D721Med (cell line): Measurements from ENCODE around the gene CERKL.

Experiments
- DNase-seq: peaks from one replicate; pipeline ENCODE4 v3.0.0; 2011; ENCODE audit warnings: low spot score; ENCODE audit not compliant: insufficient read length
- FAIRE-seq: peaks from 2 replicates; lab custom pipeline; 2011; peaks lifted over from hg19 to GRCh38; lab: Jason Lieb, UNC
- TF ChIP-seq, protein P1 (sequence below): IDR thresholded peaks from 2 replicates; pipeline ENCODE4 v1.5.1; 2012; ENCODE audit warnings: mild to moderate bottlenecking, control low read depth; ENCODE audit not compliant: insufficient read depth; ENCODE audit errors: missing control alignments

CERKL gene

DNA sequence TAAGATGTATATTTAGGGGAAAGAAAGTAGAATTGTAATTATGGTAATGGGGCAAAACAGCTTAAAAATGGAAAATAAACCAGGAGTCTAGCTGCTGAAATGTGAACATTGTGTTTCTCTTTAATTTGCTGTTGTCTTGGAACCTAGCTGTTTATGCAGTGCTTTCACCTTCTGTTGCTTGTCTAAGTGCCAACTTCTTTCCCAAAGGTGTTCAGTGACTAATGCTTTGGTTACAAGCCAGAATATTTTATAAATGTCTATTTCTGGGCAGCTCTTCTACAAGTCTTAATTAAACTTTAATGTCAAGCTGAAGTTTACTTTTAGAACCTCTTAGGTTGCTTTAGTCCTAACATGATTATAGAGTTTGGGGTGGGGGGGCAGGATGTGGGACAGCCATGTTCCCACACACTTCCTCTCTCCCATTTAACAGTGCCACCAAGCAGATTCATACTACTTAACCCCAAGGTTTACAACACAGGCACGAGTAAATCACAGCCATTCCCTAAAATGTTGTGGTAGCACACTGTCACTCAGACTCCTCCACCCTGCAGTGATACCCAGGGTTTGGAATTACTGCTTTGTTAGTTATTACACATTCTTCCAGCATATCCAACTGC is 139.1 kb downstream of the CERKL start:
- DNase-seq (no peak), FAIRE-seq (no peak)
- TF ChIP-seq, protein P1, sequence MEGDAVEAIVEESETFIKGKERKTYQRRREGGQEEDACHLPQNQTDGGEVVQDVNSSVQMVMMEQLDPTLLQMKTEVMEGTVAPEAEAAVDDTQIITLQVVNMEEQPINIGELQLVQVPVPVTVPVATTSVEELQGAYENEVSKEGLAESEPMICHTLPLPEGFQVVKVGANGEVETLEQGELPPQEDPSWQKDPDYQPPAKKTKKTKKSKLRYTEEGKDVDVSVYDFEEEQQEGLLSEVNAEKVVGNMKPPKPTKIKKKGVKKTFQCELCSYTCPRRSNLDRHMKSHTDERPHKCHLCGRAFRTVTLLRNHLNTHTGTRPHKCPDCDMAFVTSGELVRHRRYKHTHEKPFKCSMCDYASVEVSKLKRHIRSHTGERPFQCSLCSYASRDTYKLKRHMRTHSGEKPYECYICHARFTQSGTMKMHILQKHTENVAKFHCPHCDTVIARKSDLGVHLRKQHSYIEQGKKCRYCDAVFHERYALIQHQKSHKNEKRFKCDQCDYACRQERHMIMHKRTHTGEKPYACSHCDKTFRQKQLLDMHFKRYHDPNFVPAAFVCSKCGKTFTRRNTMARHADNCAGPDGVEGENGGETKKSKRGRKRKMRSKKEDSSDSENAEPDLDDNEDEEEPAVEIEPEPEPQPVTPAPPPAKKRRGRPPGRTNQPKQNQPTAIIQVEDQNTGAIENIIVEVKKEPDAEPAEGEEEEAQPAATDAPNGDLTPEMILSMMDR, result no peak

DNA sequence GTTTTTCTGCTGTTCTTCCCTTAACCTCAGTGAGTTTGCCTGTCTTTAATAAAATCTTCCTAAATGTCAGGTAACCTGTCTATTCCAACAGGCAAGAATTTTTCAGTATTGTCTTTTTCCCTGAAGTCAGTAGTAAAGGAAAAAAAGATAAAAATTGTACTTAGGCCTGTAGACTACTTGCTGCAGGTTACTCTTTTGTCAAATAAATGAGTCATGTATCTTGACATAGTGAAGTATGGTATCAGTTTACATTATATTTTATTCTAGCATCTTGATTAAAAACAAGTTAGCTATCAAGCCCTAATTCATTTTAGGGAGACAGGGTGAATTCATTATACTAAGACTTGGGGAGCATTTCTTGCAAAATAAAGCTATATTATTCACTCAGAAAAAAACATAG is 139.9 kb downstream of the CERKL start:
- FAIRE-seq, result no peak

DNA sequence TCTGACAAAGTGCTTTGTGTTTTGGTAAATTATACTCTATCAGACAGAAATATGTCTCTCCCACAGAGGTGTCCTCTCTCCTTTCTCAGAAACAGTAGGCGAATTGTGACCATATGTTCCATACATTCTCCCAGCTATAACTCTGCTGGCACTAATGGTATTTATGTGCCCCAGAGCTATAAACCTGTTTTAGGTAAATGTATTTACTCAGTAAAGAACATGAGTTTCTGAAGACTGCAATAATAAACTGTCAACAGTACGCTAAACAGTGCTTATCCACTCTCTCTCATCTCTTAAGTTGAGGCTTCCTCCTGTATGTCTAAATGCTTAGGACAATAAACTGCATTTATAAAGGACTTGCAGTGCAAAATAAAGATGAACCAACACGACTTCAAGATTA is 141.2 kb downstream of the CERKL start:
- TF ChIP-seq, protein P1, result no peak
- no peak for DNase-seq
- FAIRE-seq, result no peak

More for the DNA sequence above, 139.9 kb downstream of the CERKL start:
- DNase-seq, result no peak
- TF ChIP-seq, protein P1, result no peak

DNA sequence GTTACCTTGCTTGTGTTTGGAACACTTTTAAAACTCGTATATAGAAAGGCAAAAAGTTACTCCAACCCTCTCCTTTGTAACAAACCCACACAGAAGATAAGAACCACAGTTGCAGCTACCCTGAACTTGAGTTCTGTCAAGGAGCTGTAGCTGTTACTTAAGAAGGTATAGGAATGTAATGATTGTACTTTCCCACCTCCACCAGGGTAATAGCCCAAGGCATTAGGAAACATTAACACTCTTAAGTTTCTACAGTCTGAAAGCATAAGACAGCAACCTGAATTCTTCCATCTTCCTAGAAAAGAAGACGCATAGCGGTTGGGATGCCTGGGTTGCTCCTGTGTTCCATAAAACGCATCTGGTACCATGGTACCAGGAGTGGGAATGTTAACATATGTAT is 156.7 kb downstream of the CERKL start:
- DNase-seq, result no peak
- FAIRE-seq, result no peak
- TF ChIP-seq, protein P1, result no peak

DNA sequence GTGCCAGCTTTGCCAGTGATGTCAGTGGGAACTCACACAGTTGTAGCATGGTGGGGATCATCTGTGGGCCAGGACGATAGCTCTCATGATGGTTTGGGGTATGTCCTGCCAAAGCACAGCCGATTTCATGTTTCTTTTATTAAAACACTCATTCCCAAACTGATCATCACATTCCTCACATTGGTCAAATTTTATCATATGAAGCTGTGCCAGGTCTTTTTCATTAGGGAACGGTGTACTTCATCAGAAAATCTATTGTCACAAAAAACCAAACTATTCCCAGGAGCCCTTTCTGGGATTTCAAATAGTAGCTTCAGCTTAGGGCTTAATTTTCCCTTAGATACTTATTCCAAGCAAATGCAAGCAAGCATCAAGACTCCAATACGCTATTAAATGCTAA is 157.7 kb downstream of the CERKL start:
- FAIRE-seq (no peak), DNase-seq (no peak)
- TF ChIP-seq, protein P1, result no peak
